ENCODE data around the gene SLC11A2. TPM values are rescaled to one million over a fixed set of nuclear protein-coding genes. Genes with fewer than 3 reads are reported as not detected.

The SLC11A2 gene
- total and polyA plus RNA-seq, 9 of the 15 experiments (the other 6 are each of a cell fraction or from before 2014, with no cell fraction given) = 21.1 to 54.0 (median 32.9) TPM

DNA sequence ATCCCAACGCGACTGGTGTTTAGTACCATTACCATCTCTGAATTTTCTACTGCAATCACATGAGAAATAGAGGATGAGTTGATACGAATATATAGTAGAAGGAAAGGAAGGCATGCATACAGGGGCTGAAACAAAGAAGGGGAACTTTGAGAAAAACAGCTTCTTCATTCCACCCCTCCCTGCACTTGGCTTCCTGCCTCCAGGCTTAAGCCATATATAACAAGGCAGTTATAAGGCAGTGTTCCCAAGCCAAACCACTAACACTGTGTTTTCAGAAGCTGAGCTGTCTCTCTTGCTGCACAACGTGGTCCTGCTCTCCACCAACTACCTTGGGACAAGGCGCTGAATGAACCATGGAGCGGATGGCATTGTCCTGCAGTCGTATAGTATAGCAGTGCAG is 32.9 kb upstream of the SLC11A2 start:
- CTCF ChIA-PET (ENCODE audit: low intra/inter-chr PET ratio) = no interaction called here
- intact Hi-C loops (cut with micrococcal nuclease) = no loop called here
- Histone ChIP-seq H2AFZ (ENCODE audit: low read depth, low read length) (no peak overlapping the region), H3K36me3 (ENCODE audit: control insufficient read depth, insufficient read depth, low read length) (peaks cover 92% of the 10 kb centered on the region), H3K27me3 (ENCODE audit: control insufficient read depth in 2 of 2, insufficient read depth in 2 of 2, low read length in 2 of 2) (no peaks in the 10 kb centered on the region), H3K9me1 (ENCODE audit: control insufficient read depth, insufficient read depth, low read length) (no peaks in the 10 kb centered on the region), H3K27ac (ENCODE audit: extremely low read depth, low read depth, low read length) (no peak overlapping the region), H4K20me1 (replicated peaks; ENCODE audit: control insufficient read depth, insufficient read depth, low read length) (no peaks in the 10 kb centered on the region), H3K4me1 (replicated peaks in 1 of 2; ENCODE audit: control insufficient read depth in 2 of 2, insufficient read depth in 2 of 2, low read length in 2 of 2) (no peaks in the 10 kb centered on the region), H3K4me2 (ENCODE audit: insufficient read depth, low read length) (no peak overlapping the region), H3K9ac (ENCODE audit: insufficient read depth in 1 of 2, low read depth in 2 of 2, low read length in 2 of 2) (no peak overlapping the region), H3K9me3 (replicated peaks; ENCODE audit: control insufficient read depth, insufficient read depth, low read depth, low read length) (no peaks in the 10 kb centered on the region), H3K79me2 (ENCODE audit: control insufficient read depth, insufficient read depth, low read length) (no peaks in the 10 kb centered on the region), H3K4me3 (no peak overlapping the region)
- WGBS (ENCODE audit: insufficient coverage, low coverage, missing lambda C conversion rate) = 83% methylated on average over 7 of the region's 7 CpGs
- POLR2A ChIA-PET = interaction anchor here (1.2 to 1.9 kb wide), 2 partner anchors 23 to 170 kb away, joined by 3 to 5 read pairs; no protein-coding TSS in a partner anchor
- BruUV-seq (replicated peaks) = no TSS peak
- FAIRE-seq (no peak), DNase-seq (ENCODE audit: extremely low read depth in 1 of 4, low spot score in 3 of 4) (no peak), ATAC-seq (no peak; the same call in 2 of the 3 replicates)
- in situ Hi-C loops (cut with MboI) = no loop called here
- TF ChIP-seq STAT5A (IDR thresholded peaks at IDR 0.05; ENCODE audit: borderline replicate concordance, low read length) = no peak
- no peak for TF ChIP-seq ZNF224 (CRISPR knock-in tag; IDR thresholded peaks at IDR 0.05)
- TF ChIP-seq ZNF75A (CRISPR knock-in tag; IDR thresholded peaks at IDR 0.05) = no peak
- no peak for TF ChIP-seq ZNF232 (CRISPR knock-in tag; IDR thresholded peaks at IDR 0.05)
- TF ChIP-seq FOXJ3 (CRISPR knock-in tag; IDR thresholded peaks at IDR 0.05) = no peak
- TF ChIP-seq HNRNPH1 (optimal IDR thresholded peaks at IDR 0.05; ENCODE audit: low read depth, low read length) = no peak
- TF ChIP-seq U2AF2 (optimal IDR thresholded peaks at IDR 0.05; ENCODE audit: low read depth, low read length) = no peak
- TF ChIP-seq ZNF668 (CRISPR knock-in tag; IDR thresholded peaks at IDR 0.05) = no peak
- TF ChIP-seq ZBTB33 (CRISPR knock-in tag; IDR thresholded peaks at IDR 0.05) = no peak
- no peak for TF ChIP-seq MEF2A (IDR thresholded peaks at IDR 0.05; ENCODE audit: control insufficient read depth, low read depth, low read length)
- TF ChIP-seq HMG20B (CRISPR knock-in tag; IDR thresholded peaks at IDR 0.05) = no peak
